DND-41 (cell line): ENCODE results near the gene KAZN.

Experiments used
- EZH2 ChIP-seq: IDR thresholded peaks from 3 replicates; pipeline ENCODE4 v1.6.1; 2012; ENCODE audit warnings: borderline replicate concordance, low read depth, mild to moderate bottlenecking, moderate library complexity, low read length, inconsistent platforms; ENCODE audit not compliant: severe bottlenecking
- TF ChIP-seq, protein P1 (sequence below): IDR thresholded peaks from 2 replicates; pipeline ENCODE4 v1.5.1; 2012; ENCODE audit warnings: borderline replicate concordance, low read length, moderate library complexity, mild to moderate bottlenecking; ENCODE audit not compliant: poor library complexity, severe bottlenecking; ENCODE audit errors: extremely low read depth

DNA sequence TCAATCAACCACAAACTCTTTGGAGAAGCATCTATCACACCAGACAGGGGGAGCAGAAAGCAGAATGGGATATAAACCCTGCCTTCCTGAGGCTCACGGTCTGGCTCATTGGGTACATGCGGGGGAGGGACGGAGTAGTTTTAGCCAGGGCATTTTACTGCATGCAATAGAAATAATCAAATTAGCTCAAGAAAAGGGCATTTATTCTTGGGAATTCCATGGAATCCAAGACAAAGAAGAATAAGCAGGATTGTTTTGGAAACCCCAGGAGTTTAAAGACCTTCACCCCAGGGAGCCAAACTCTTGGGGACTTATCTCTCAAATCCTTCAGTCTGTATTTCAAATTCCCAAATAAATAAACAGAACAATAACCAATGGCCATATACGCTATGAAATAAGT, 5.2 kb upstream of the KAZN start:
- TF ChIP-seq, protein P1, sequence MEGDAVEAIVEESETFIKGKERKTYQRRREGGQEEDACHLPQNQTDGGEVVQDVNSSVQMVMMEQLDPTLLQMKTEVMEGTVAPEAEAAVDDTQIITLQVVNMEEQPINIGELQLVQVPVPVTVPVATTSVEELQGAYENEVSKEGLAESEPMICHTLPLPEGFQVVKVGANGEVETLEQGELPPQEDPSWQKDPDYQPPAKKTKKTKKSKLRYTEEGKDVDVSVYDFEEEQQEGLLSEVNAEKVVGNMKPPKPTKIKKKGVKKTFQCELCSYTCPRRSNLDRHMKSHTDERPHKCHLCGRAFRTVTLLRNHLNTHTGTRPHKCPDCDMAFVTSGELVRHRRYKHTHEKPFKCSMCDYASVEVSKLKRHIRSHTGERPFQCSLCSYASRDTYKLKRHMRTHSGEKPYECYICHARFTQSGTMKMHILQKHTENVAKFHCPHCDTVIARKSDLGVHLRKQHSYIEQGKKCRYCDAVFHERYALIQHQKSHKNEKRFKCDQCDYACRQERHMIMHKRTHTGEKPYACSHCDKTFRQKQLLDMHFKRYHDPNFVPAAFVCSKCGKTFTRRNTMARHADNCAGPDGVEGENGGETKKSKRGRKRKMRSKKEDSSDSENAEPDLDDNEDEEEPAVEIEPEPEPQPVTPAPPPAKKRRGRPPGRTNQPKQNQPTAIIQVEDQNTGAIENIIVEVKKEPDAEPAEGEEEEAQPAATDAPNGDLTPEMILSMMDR, result no peak
- no peak for TF ChIP-seq EZH2
